Stimulated activated naive CD8-positive, alpha-beta T cell treated with anti-CD3 and anti-CD28 coated beads, Interleukin-15, amount 100 ng/mL, for 72 hours (primary cell): ENCODE data around the gene ASZ1.

ENCODE experiments used
- ATAC-seq: fragments of 150-1000 bp; cut with Tn5 transposase; 2 replicates; pipeline ENCODE4 v1.10.0; 2021; ENCODE audit warnings: mild to moderate bottlenecking, moderate library complexity
- DNase-seq, 2 donors: peaks; one replicate each; pipeline ENCODE4 v3.0.0; 2021 to 2022
- H3K27ac Mint-ChIP-seq, 2 donors: one replicate each; pipeline ENCODE4 v1.8.0; 2022; ENCODE audit warnings: mild to moderate bottlenecking in 2 of 2, mixed read lengths in 2 of 2, moderate library complexity in 2 of 2
- H3K27me3 Mint-ChIP-seq: one replicate; pipeline ENCODE4 v1.8.0; 2022; ENCODE audit warnings: mixed read lengths
- H3K4me1 Mint-ChIP-seq: one replicate; pipeline ENCODE4 v1.8.0; 2022; ENCODE audit warnings: mild to moderate bottlenecking, mixed read lengths
- H3K4me3 Mint-ChIP-seq, 2 donors: one replicate each; pipeline ENCODE4 v1.8.0; 2022; ENCODE audit warnings: mild to moderate bottlenecking in 2 of 2, mixed read lengths in 2 of 2, moderate library complexity in 1 of 2
- H3K9me3 Mint-ChIP-seq, 2 donors: one replicate each; pipeline ENCODE4 v1.8.0; 2022; ENCODE audit warnings: mixed read lengths in 2 of 2

The ASZ1 gene

DNA sequence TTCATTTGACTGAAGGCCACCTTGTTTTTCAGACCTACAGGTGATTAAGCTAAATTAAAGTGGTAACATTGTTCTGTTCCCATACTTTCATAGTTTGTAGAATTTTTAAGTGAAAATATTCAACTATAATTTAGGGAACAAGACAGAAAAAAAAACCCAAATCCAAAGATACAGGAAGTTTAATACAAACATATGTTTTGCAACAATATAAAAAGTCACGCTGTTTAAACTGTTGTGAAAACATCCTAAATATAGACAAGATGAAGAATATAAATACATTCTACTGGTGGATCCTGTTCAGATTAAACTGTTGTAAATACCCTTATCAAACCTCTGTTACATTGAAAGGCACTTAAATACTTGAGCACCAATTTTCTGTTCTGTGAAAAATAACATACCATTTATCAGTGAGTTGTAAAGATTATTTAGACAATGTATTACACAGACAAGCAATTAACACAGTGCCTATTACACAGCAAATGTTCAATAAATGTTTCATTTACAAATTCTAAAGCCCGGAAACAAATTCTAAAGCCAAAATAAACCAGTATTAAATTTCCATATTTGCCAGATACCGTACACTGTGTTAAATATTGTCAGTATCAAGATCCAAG is 14.2 kb downstream of the ASZ1 start:
- no peak overlapping the region for H3K27ac Mint-ChIP-seq
- ATAC-seq (no peak), DNase-seq (no peak)
- no peaks in the 10 kb centered on the region for H3K27me3 Mint-ChIP-seq
- H3K9me3 Mint-ChIP-seq: no peaks in the 10 kb centered on the region
- no peaks in the 10 kb centered on the region for H3K4me1 Mint-ChIP-seq
- no peak overlapping the region for H3K4me3 Mint-ChIP-seq

DNA sequence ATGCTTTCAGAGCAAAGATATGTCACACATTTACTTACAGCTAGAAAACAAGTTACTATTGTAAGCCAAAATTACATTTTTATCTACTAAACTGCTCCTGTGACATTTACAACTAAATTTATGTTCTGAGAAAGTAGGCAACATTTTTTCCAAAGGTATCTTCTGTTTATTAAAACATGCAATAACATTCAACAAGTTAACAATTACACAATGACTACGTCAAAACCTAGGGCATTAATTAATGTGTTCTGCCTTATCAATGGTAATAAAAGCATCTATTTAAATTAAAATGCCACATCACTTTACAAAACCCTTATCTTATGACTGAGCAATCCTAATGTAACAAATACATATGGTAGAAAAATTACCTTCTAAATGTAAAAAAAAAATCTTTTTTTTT is 14.9 kb downstream of the ASZ1 start:
- no peak overlapping the region for H3K27ac Mint-ChIP-seq
- no peak for DNase-seq
- H3K4me3 Mint-ChIP-seq: no peak overlapping the region
- H3K9me3 Mint-ChIP-seq: no peaks in the 10 kb centered on the region
- no peaks in the 10 kb centered on the region for H3K27me3 Mint-ChIP-seq
- no peaks in the 10 kb centered on the region for H3K4me1 Mint-ChIP-seq
- ATAC-seq: no peak

DNA sequence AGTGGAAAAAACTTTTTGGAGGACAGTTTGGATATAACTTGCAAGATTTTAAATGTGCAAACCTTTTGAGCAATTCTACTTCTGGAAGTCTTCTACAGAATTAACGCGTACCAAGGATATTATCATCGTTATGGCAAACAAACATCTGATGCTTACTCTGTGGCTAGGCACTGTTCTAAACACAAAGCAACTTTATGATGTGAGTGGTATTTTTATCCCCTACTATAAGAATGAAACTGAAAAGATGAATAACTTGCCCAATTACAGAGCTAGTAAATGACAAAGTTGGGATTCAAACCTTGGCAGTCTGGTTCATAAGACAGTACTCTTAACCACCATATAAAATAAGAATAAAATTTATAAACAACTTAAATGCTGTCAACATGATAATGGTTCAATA is 15.8 kb downstream of the ASZ1 start:
- H3K4me3 Mint-ChIP-seq: no peak overlapping the region
- DNase-seq (no peak), ATAC-seq (no peak)
- no peak overlapping the region for H3K27ac Mint-ChIP-seq
- H3K4me1 Mint-ChIP-seq: no peaks in the 10 kb centered on the region
- H3K27me3 Mint-ChIP-seq: no peaks in the 10 kb centered on the region
- no peaks in the 10 kb centered on the region for H3K9me3 Mint-ChIP-seq

DNA sequence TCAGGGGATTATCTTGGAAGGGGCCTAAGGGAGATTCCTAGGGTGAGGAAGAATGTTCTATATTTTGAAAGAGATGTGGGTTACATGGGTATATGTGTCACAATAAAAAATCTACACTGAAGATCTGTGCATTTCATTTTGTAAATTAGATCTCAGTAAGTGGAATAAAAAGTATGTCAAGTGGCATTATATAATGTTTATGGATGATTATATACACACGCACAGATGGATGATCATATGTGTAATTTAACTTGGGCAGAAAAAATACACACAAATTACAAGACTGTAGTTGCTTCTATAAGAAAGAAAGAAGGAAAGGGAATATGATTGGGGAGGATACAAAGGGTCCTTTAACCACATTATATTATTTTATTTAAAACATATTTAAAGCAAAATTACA is 18.5 kb downstream of the ASZ1 start:
- H3K9me3 Mint-ChIP-seq: peaks cover 0 to 8% of the 10 kb centered on the region in 2 donors
- DNase-seq (no peak), ATAC-seq (no peak)
- peak overlapping the region in 1 of 2 donors; percentile 33 for H3K27ac Mint-ChIP-seq
- no peaks in the 10 kb centered on the region for H3K27me3 Mint-ChIP-seq
- H3K4me1 Mint-ChIP-seq: no peaks in the 10 kb centered on the region
- no peak overlapping the region for H3K4me3 Mint-ChIP-seq

DNA sequence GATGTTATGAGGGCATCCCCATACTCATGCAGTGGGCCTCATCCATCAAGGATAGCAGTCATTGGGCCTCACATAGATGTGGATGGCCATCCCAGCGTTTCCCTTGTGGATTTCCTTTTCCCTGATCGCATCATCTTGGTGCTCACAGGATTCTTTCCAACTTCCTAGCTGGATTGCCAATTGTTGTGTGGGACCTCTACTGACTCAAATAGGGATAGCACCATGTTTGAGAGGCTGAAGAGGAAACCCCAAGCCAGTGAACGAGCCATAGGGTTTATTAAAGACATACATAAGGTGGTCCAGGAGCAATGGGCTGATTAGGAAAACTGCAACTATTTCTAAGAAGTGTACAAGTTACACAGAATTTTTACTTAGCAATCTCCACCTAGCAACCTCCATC is 21.8 kb downstream of the ASZ1 start:
- Mint-ChIP-seq H3K27ac (no peak overlapping the region), H3K4me3 (no peak overlapping the region), H3K27me3 (no peaks in the 10 kb centered on the region), H3K9me3 (peaks cover 0 to 8% of the 10 kb centered on the region in 2 donors), H3K4me1 (no peaks in the 10 kb centered on the region)
- ATAC-seq (no peak), DNase-seq (no peak)

DNA sequence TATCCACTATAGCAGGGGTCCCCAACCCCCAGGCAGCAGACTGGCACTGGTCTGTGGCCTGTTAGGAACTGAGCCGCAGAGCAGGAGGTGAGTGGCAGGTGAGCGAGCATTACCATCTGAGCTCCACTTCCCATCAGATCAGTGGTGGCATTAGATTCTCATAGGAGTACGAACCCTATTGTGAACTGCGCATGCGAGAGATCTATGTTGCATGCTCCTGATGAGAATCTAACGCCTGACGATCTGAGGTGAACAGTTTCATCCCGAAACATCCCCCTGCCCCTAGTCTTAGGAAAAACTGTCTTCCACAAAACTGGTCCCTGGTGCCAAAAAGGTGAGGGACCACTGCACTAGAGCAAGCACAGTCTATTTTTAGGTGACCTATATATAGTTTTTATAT is 23.6 kb downstream of the ASZ1 start:
- H3K9me3 Mint-ChIP-seq: peaks cover 0 to 8% of the 10 kb centered on the region in 2 donors
- DNase-seq (no peak), ATAC-seq (no peak)
- H3K4me3 Mint-ChIP-seq: no peak overlapping the region
- H3K27ac Mint-ChIP-seq: no peak overlapping the region
- H3K27me3 Mint-ChIP-seq: no peaks in the 10 kb centered on the region
- no peaks in the 10 kb centered on the region for H3K4me1 Mint-ChIP-seq

DNA sequence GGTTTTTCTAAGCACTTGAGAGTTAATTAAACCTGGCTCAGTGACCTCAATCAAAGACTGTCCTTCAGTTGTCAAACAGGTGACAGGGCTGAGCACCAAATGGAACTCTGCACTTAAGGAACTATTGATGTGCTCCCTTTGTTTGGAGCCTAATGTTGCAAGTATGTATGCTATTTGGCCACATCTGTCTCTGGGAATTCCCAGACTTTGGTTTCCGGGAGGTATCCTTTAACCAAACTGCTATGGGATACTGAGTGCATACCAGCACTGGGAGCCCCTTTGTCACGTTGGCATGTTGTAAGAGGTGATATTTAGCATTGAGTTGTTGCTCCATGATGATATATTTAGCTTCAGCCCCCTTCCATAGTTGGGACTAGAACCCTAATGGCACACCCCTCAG is 25.2 kb downstream of the ASZ1 start:
- Mint-ChIP-seq H3K4me3 (no peak overlapping the region), H3K4me1 (no peaks in the 10 kb centered on the region), H3K9me3 (peaks cover 0 to 8% of the 10 kb centered on the region in 2 donors), H3K27ac (no peak overlapping the region), H3K27me3 (no peaks in the 10 kb centered on the region)
- no peak for DNase-seq
- ATAC-seq: no peak

DNA sequence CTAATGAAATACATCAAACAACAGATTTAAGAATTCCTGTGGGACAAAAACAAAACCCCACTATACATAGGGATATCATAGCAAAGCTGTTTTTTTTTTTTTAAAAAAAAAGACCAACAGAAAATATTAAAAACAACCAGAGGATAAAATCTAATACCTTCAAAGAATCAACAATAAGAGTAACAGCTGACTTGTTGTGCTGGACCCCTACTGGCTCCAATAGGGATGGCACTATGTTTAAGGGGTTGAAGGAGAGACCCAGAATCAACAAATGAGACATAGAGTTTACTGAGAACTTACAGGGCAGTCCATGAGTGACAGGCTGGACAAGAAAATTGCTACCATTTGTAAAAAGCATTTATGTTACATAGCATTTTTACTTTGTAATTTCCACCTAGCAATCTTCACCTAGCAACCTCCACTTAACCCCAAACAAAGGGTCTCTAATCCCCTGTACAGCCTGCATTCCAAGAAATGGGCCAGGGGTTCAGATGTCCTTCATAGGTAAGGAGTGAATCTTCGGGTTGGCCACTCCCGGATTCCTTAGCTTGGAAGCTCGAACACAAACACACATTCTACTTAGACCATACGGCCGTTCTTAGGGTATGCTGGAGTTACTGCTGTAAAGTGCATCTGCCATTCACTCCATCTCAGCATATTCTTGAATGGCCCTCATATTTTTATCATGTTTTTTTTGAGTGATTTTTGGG is 25.8 kb downstream of the ASZ1 start:
- H3K27ac Mint-ChIP-seq: no peak overlapping the region
- DNase-seq (no peak), ATAC-seq (no peak)
- H3K4me3 Mint-ChIP-seq: no peak overlapping the region
- H3K4me1 Mint-ChIP-seq: no peaks in the 10 kb centered on the region
- H3K9me3 Mint-ChIP-seq: peaks cover 0 to 8% of the 10 kb centered on the region in 2 donors
- H3K27me3 Mint-ChIP-seq: no peaks in the 10 kb centered on the region

DNA sequence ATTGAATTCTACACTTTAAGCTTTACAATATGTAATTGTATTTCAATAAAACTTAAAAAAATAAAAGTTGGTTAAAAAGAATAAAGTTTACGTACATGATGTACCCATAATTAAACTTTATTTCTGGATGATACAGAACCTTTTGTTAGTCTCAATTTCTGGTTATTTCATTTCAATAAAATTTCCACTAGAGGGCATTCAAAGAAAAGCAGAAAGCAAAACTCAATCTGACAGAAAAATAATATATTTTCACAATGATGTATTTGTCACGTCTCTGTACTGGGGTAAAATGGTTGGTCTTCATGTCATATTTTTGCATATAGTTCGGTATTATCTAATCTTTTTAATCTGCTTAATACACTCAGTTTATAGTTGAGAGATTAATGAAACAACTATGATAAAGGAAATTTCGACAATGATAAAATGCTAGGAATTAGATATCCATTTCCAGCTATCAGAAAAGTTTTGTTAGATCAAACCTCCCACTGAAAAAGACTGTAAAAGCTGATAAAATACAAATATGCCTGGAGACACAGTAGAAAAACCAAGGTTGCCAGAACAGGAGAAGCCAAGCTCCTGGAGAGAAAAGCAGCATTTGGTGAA is 27.4 kb downstream of the ASZ1 start:
- Mint-ChIP-seq H3K9me3 (peaks cover 0 to 2% of the 10 kb centered on the region in 2 donors), H3K27me3 (no peaks in the 10 kb centered on the region), H3K4me1 (no peaks in the 10 kb centered on the region), H3K4me3 (no peak overlapping the region), H3K27ac (no peak overlapping the region)
- DNase-seq (no peak), ATAC-seq (no peak)

DNA sequence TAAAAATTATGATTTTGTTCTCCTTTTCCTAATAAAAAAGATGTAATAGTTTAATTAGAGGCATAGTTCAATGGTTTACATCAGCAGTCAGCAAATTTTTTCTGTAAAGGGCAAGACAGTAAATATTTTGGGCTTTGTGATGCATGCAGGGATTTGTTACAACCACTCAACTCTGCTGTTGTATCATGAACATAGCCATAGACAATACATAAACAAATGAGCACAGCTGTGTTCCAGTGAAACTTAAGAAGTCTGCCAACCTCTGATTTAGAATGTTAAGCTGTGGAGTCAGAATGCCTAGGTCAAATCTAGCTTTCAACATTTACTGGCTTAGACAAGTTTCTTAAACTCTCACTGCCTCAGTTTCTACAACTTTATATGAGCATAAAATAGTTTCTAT is 31.6 kb downstream of the ASZ1 start:
- H3K9me3 Mint-ChIP-seq: peaks cover 0 to 4% of the 10 kb centered on the region in 2 donors
- no peak for ATAC-seq

DNA sequence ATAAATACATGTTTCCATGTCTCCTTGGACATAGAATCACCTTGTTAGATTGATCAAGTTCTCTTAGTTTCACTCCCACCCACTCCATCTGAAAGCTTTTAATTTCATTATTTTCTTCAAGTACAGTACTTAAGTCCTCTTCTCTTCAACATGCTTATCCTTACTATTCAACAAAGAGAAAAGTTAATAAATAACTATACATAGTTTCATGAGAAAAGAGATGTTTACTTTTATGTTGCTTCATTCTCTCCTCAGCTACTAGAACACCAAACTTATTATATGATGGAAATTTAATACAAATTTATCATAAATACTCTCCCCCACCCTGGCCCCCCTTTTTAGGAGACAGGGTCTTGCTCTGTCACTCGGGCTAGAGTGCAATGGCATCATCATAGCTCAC is 33.5 kb downstream of the ASZ1 start:
- no peak overlapping the region for H3K4me3 Mint-ChIP-seq
- H3K4me1 Mint-ChIP-seq: no peaks in the 10 kb centered on the region
- no peak overlapping the region for H3K27ac Mint-ChIP-seq
- peaks cover 4 to 5% of the 10 kb centered on the region in 2 donors for H3K9me3 Mint-ChIP-seq
- ATAC-seq: no peak
- no peak for DNase-seq
- no peaks in the 10 kb centered on the region for H3K27me3 Mint-ChIP-seq

More for the DNA sequence above, 31.6 kb downstream of the ASZ1 start:
- no peak overlapping the region for H3K27ac Mint-ChIP-seq
- H3K27me3 Mint-ChIP-seq: no peaks in the 10 kb centered on the region
- no peaks in the 10 kb centered on the region for H3K4me1 Mint-ChIP-seq
- DNase-seq: no peak
- H3K4me3 Mint-ChIP-seq: no peak overlapping the region

DNA sequence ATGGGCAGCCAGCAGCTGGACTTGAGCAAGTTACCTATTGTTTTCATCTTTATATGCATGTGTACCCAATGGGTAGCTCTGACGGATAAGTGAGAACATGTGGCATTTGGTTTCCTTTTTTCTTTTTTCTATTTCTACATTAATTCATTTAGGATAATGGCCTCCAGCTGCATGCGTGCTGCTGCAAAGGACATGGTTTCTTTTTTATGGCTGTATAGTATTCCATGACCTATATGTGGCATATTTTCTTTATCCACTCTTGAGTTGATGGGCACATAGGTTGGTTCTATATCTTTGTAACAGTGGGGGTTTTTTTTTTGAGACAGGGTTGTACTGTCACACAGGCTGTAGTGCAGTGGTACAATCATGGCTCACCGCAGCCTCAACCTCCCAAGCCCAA is 37.4 kb downstream of the ASZ1 start:
- no peaks in the 10 kb centered on the region for H3K4me1 Mint-ChIP-seq
- no peaks in the 10 kb centered on the region for H3K27me3 Mint-ChIP-seq
- ATAC-seq: no peak
- peaks cover 12 to 22% of the 10 kb centered on the region in 2 donors for H3K9me3 Mint-ChIP-seq
- H3K27ac Mint-ChIP-seq: no peak overlapping the region
- no peak overlapping the region for H3K4me3 Mint-ChIP-seq
- DNase-seq: no peak

DNA sequence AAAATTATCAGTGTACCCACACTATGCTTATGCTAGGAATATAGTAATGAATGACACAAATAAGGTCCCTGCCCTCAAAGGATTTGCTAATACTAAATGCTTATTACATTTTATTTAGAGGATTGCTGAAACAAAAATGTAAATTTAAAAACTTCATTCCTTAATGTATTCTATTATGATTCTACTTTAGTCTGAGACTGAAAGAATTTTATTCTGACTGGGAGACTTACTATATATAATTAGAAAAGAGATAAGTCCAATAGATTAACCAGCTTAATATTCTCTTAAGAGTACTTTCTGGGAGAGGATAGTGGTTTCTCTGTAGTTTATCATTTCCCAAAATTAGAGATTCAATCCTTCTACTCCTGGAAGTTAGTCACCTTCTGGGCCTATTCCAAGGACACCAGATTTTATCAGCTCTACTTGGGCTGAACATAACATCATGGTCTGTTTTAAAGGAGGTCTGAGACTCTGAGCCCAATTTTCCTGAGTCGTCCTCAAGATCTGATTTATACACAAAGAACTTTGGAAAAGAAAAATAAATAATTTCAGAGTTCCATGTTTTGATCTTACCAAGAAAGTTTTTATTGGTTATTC is 41.1 kb downstream of the ASZ1 start:
- Mint-ChIP-seq H3K27me3 (no peaks in the 10 kb centered on the region), H3K27ac (no peak overlapping the region), H3K4me3 (no peak overlapping the region), H3K9me3 (peaks cover 8 to 22% of the 10 kb centered on the region in 2 donors), H3K4me1 (no peaks in the 10 kb centered on the region)
- ATAC-seq (no peak), DNase-seq (no peak)

DNA sequence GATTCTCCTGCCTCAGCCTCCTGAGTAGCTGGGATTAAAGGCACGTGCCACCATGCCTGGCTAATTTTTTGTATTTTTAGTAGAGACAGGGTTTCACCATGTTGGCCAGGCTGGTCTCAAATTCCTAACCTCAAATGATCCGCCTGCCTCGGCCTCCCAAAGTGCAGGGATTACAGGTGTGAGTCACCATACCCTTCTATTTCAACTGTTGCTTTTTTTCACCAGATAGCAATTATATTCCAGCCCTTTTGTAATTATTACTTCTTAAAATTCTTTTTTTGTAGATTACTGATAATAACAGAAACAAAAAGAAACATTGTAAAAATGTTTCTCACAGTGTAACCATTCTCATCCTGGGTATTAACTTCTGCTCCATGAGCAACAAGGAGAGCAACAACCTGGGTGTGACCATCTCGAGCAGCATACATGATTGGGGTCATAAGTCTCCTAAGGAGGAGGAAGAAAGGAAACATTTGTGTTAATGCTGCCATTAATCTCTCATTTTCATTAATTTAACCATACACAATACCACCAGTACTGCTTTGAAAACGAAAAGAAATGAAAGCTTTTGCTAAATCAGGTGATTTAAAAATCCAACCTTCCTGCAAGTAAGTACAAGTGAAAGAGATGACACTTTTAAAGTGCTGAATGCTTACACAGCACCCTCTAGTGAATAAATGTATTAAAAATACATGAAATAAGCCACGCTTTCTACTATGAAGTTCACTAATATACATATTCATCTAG is 41.8 kb downstream of the ASZ1 start:
- ATAC-seq: no peak
- peaks cover 8 to 22% of the 10 kb centered on the region in 2 donors for H3K9me3 Mint-ChIP-seq
- H3K27ac Mint-ChIP-seq: no peak overlapping the region
- no peak for DNase-seq
- no peak overlapping the region for H3K4me3 Mint-ChIP-seq
- no peaks in the 10 kb centered on the region for H3K4me1 Mint-ChIP-seq
- no peaks in the 10 kb centered on the region for H3K27me3 Mint-ChIP-seq

DNA sequence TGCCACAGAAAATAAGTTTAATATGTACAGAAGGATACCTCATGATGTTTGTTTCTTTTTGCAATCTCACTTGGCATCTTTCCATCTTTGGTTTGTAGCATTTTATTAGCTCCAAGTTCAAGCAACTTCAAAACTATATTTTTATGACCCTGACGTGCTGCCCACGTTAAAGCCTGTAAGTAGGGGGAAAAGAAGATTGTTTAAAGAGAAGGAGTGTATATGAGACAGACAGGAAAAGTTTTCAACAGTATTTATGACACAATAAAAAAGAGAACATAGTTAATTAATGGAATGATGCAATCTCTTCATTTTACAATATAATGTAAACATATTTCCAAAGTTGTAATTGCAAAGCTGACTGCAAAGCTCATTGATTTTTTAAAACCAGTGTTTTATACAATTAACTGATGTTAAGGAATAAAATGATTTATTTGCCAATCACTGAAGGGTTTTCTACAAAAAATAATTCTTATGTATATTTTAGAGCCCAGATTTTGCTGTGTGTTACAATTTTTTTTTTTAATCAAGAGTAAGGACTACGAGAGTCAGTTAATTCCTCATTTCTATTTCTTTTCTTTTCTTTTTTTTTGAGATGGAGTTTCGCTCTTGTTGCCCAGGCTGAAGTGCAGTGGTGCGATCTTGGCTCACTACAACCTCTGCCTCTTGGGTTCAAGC is 42.5 kb downstream of the ASZ1 start:
- no peak overlapping the region for H3K4me3 Mint-ChIP-seq
- H3K4me1 Mint-ChIP-seq: no peaks in the 10 kb centered on the region
- DNase-seq (no peak), ATAC-seq (no peak)
- no peaks in the 10 kb centered on the region for H3K27me3 Mint-ChIP-seq
- H3K9me3 Mint-ChIP-seq: peaks cover 8 to 20% of the 10 kb centered on the region in 2 donors
- no peak overlapping the region for H3K27ac Mint-ChIP-seq
